ENCODE data around the gene DUSP6.

DNA sequence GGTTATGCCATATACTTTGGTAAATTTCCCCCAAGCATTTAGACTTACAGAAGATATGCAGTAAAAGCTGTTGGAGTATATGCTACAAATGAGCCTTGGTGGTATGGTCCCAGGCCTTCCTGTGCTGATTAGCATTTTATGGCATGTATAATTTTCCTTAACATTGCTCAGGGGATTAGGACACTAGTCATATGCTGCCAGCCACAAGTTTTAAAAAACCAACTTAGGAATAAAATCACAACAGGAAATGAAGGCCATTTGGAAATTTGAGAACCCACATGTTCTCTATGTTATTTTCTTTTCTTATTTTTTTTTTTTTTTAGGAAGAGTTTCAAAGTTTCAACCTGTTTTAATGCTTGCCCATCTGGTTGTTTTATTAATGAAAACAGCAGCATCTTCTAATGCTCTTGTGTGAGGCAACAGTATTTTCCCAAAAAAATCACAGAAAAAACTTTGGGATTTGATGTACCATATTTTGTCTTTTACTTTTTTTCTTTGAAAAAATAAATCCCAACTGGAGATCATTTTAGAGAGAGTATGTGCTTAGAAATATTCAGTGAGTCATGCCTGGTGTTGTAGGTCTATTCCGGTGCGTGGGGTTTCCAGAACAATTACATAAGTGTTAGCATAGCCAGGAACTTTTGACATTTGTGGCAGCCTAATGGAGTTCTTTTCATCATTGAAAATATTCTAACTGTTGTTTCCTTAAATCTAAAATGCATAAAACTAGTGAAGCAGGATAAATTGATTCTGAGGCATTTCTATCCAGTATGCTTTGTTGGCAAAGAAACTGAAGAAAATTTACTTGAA lies 21.7 kb upstream of the DUSP6 start:
- TF ChIP-seq, protein P1, sequence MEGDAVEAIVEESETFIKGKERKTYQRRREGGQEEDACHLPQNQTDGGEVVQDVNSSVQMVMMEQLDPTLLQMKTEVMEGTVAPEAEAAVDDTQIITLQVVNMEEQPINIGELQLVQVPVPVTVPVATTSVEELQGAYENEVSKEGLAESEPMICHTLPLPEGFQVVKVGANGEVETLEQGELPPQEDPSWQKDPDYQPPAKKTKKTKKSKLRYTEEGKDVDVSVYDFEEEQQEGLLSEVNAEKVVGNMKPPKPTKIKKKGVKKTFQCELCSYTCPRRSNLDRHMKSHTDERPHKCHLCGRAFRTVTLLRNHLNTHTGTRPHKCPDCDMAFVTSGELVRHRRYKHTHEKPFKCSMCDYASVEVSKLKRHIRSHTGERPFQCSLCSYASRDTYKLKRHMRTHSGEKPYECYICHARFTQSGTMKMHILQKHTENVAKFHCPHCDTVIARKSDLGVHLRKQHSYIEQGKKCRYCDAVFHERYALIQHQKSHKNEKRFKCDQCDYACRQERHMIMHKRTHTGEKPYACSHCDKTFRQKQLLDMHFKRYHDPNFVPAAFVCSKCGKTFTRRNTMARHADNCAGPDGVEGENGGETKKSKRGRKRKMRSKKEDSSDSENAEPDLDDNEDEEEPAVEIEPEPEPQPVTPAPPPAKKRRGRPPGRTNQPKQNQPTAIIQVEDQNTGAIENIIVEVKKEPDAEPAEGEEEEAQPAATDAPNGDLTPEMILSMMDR (IDR thresholded peaks at IDR 0.05; ENCODE audit: low read length): no peak
- TF ChIP-seq EZH2phosphoT487 (IDR thresholded peaks at IDR 0.05; ENCODE audit: low read length): no peak
